Activated effector memory CD4-positive, alpha-beta T cell treated with anti-CD3 and anti-CD28 coated beads, Interleukin-2, amount 50 U/mL, for 16 hours (primary cell): Measurements from ENCODE around the gene ANGPTL2.

Experiments used
- DNase-seq: peaks from one replicate; pipeline ENCODE4 v3.0.0-alpha.2; 2020

ANGPTL2 gene

DNA sequence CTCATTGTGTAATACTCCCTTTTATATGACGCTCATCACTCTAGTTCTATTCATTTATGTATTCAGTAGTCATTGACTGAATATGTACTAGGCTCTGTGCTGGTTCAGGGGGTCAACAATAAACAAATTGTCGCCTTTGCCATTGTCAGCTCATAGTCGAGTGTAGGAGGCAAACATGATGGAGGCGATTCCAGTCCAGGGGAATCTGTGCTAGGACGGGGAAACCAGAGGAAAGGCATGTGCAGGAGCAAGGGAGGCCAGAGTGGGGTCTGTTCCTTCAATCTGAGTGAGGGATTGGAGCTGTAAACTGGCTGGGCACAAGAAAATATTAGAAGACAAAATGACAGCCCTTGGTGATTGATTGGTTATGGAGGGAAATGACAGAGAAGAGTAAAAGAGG, 83.9 kb downstream of the ANGPTL2 start:
- no peak for DNase-seq
